Fibroblast of the aortic adventitia (primary cell): ENCODE measurements around the gene AKAP12. TPM values are rescaled to one million over a fixed set of nuclear protein-coding genes. Genes with fewer than 3 reads are reported as not detected.

Experiments
- DNase-seq: peaks from one replicate; pipeline ENCODE4 v3.0.0-alpha.2; 2010; ENCODE audit warnings: low read depth
- H3K4me3 ChIP-seq: 2 replicates; pipeline ENCODE4 v1.5.1; 2011; ENCODE audit warnings: low read depth, mild to moderate bottlenecking, control low read depth, low read length, moderate library complexity
- total RNA-seq: library from RNA; depleted of rRNA; stranded (reverse); fragments of >200 nt; gene quantifications from 2 replicates; pipeline ENCODE4 v1.2.3, GENCODE V29; 2012; ENCODE audit warnings: low replicate concordance
- TF ChIP-seq, protein P1 (sequence below): IDR thresholded peaks from 2 replicates; pipeline ENCODE4 v1.5.1; 2011; ENCODE audit warnings: mild to moderate bottlenecking, low read length, control low read depth, inconsistent platforms; ENCODE audit not compliant: insufficient read depth

The AKAP12 gene
- total RNA-seq, 1 donor = 196 TPM

GRCh38 chr6:151242420-151242861, 2.7 kb downstream of the AKAP12 start:
- DNase-seq = peak; percentile 47
- TF ChIP-seq, protein P1, sequence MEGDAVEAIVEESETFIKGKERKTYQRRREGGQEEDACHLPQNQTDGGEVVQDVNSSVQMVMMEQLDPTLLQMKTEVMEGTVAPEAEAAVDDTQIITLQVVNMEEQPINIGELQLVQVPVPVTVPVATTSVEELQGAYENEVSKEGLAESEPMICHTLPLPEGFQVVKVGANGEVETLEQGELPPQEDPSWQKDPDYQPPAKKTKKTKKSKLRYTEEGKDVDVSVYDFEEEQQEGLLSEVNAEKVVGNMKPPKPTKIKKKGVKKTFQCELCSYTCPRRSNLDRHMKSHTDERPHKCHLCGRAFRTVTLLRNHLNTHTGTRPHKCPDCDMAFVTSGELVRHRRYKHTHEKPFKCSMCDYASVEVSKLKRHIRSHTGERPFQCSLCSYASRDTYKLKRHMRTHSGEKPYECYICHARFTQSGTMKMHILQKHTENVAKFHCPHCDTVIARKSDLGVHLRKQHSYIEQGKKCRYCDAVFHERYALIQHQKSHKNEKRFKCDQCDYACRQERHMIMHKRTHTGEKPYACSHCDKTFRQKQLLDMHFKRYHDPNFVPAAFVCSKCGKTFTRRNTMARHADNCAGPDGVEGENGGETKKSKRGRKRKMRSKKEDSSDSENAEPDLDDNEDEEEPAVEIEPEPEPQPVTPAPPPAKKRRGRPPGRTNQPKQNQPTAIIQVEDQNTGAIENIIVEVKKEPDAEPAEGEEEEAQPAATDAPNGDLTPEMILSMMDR = no peak
- peak overlapping the region; percentile 82 for H3K4me3 ChIP-seq

GRCh38 chr6:151243481-151243880, 3.7 kb downstream of the AKAP12 start:
- TF ChIP-seq, protein P1 = no peak
- no peak overlapping the region for H3K4me3 ChIP-seq
- DNase-seq = no peak

- DNase-seq = peak; percentile 58
- TF ChIP-seq, protein P1 = no peak
- no peak overlapping the region for H3K4me3 ChIP-seq
These were observed 7.7 kb downstream of the AKAP12 start for GRCh38 chr6:151247490-151247889.

DNA sequence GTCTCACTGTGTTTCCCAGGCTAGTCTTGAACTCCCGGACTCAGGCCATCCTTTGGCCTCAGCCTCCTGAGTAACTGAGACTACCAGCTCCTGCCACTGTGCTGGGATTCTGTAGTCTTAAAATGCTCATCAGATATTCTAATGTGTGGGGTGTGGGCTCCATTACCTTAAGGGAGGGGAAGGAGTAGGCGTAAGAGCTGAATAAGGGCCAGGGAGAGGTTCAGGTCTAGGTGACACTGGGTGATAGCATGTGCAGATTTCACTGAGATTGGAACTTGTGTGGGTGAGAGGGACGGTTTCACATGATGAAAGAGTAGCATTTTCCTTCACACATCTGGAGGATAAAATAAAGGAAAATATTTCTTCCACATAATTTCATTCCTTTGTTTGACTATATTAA, 8.5 kb downstream of the AKAP12 start:
- H3K4me3 ChIP-seq = no peak overlapping the region
- TF ChIP-seq, protein P1 = no peak
- DNase-seq = no peak

GRCh38 chr6:151252634-151253033, 12.9 kb downstream of the AKAP12 start:
- no peak overlapping the region for H3K4me3 ChIP-seq
- no peak for DNase-seq
- TF ChIP-seq, protein P1 = no peak

- TF ChIP-seq, protein P1 = no peak
- peak; percentile 75 for DNase-seq
- H3K4me3 ChIP-seq = no peak overlapping the region
These were observed 14.8 kb downstream of the AKAP12 start for GRCh38 chr6:151254451-151255081.

- TF ChIP-seq, protein P1 = no peak
- H3K4me3 ChIP-seq = no peak overlapping the region
- no peak for DNase-seq
These were observed 16.0 kb downstream of the AKAP12 start for GRCh38 chr6:151255811-151256210.
